Panc1 (cell line): ENCODE measurements around the gene BAD.

Experiments used
- CTCF ChIP-seq: fragments of 450-650 bp; IDR thresholded peaks from 2 replicates; pipeline ENCODE4 v1.5.1; 2017; ENCODE audit warnings: mild to moderate bottlenecking
- POLR2AphosphoS5 ChIP-seq: IDR thresholded peaks from 2 replicates; pipeline ENCODE4 v1.6.1; 2012; ENCODE audit warnings: mild to moderate bottlenecking, low read depth, low read length, moderate library complexity
- REST ChIP-seq, 2 experiments: IDR thresholded peaks; 2 replicates each; pipeline ENCODE4 v1.6.1; 2011 to 2012; ENCODE audit warnings: low read depth in 2 of 2, control low read depth in 1 of 2, low read length in 1 of 2, mild to moderate bottlenecking in 1 of 2, moderate library complexity in 1 of 2; ENCODE audit not compliant: insufficient read depth in 1 of 2
- SIN3A ChIP-seq: IDR thresholded peaks from 2 replicates; pipeline ENCODE4 v1.6.1; 2012; ENCODE audit warnings: low read depth, mild to moderate bottlenecking, low read length, moderate library complexity, borderline replicate concordance; ENCODE audit not compliant: insufficient read depth
- TCF7L2 ChIP-seq: IDR thresholded peaks from 2 replicates; pipeline ENCODE4 v1.6.1; 2011; ENCODE audit warnings: mild to moderate bottlenecking, low read depth, low read length, inconsistent platforms

- TF ChIP-seq CTCF (no peak), TCF7L2 (no peak), REST (IDR thresholded peaks at IDR 0.05; ENCODE audit: insufficient read depth in 1 of 2, low read depth in 2 of 2, low read length in 1 of 2) (no peak), POLR2AphosphoS5 (no peak), SIN3A (no peak)
Measured at GRCh38 chr11:64297699-64298358, 13.4 kb upstream of the BAD start.
